PC-9 (cell line): Measurements from ENCODE around the gene TTLL9.

Source experiments
- CTCF ChIP-seq: fragments of 200-600 bp; sonication (generic); conservative IDR thresholded peaks from 2 replicates; pipeline ENCODE4 v1.6.1; 2017; ENCODE audit warnings: mixed run types, antibody characterized with exemption, mild to moderate bottlenecking, moderate library complexity
- EZH2 ChIP-seq: fragments of 200-600 bp; sonication (generic); IDR thresholded peaks from 2 replicates; pipeline ENCODE4 v1.8.0; 2017; ENCODE audit warnings: antibody characterized with exemption, low read depth

GRCh38 chr20:31841928-31842327 is 28.5 kb upstream of the TTLL9 start:
- TF ChIP-seq CTCF (no peak), EZH2 (no peak)
